ENCODE data around the gene TMEM178B.

The TMEM178B gene

DNA sequence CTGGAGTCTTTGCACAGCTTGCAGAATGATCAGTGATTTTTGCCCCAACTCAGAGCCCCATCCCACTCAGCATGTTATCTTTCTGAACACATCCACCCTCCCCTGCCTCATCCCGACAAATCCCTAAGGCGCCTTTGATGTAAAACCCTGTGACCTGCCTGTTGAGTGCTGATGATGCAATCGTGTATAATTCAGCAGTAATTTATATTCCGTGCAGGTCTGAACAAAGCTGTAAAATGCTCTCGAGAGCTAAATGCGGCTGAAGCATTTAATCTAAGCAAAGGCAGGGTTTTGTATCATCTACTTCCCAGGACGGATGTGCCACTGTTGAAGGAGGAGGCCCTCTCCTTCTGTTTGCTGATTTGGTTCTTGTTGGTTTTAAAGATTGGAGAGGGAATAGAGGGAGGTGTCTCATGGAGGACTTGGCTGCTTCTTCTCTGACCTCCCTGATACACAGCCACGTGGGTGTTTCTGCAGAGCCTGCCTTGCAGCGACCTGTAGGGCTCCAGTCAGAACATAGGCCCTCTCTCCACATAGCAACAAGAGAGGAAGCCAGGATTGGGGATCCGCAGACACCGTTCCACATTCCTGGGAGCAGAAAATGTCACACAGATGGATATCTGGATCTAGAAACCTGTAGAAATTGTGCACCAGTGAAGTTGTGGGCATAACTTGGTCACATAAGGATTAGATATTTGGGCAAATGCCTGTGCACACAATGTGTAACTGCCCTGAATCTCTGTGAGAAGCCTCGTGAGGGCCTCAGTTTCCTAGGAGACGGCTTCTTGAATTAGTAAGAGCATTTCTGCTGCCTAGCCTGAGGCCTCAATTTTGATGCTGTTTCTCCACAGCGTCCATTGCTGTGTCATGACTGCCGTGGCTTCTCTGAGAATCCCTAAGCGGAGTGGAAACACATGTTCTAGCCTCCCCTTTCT, 387.2 kb downstream of the TMEM178B start (continued):
- TF ChIP-seq, protein P1, sequence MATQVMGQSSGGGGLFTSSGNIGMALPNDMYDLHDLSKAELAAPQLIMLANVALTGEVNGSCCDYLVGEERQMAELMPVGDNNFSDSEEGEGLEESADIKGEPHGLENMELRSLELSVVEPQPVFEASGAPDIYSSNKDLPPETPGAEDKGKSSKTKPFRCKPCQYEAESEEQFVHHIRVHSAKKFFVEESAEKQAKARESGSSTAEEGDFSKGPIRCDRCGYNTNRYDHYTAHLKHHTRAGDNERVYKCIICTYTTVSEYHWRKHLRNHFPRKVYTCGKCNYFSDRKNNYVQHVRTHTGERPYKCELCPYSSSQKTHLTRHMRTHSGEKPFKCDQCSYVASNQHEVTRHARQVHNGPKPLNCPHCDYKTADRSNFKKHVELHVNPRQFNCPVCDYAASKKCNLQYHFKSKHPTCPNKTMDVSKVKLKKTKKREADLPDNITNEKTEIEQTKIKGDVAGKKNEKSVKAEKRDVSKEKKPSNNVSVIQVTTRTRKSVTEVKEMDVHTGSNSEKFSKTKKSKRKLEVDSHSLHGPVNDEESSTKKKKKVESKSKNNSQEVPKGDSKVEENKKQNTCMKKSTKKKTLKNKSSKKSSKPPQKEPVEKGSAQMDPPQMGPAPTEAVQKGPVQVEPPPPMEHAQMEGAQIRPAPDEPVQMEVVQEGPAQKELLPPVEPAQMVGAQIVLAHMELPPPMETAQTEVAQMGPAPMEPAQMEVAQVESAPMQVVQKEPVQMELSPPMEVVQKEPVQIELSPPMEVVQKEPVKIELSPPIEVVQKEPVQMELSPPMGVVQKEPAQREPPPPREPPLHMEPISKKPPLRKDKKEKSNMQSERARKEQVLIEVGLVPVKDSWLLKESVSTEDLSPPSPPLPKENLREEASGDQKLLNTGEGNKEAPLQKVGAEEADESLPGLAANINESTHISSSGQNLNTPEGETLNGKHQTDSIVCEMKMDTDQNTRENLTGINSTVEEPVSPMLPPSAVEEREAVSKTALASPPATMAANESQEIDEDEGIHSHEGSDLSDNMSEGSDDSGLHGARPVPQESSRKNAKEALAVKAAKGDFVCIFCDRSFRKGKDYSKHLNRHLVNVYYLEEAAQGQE (tag by site-specific recombination; IDR thresholded peaks at IDR 0.05), result no peak
- peak; percentile 60; the same call in 1 of the 2 replicates for TF ChIP-seq BCL11B (tag by site-specific recombination; IDR thresholded peaks at IDR 0.05; ENCODE audit: low read depth)
- no peak for TF ChIP-seq ZNF350 (tag by site-specific recombination; IDR thresholded peaks at IDR 0.05)
- peak; percentile 41 for TF ChIP-seq ZFHX2 (tag by site-specific recombination; conservative IDR thresholded peaks at IDR 0.05)
- peak; percentile 43; the same call in 1 of the 2 replicates for TF ChIP-seq FEZF1 (tag by site-specific recombination; IDR thresholded peaks at IDR 0.05)
- peak; percentile 97 for TF ChIP-seq TRIM28 (IDR thresholded peaks at IDR 0.05; ENCODE audit: borderline replicate concordance, low read length)
- 0 out of 2 replicates have a peak, but pooled peaks have one; percentile 13 for TF ChIP-seq EGR2 (tag by site-specific recombination; IDR thresholded peaks at IDR 0.05; ENCODE audit: low read depth)
- TF ChIP-seq, protein P2, sequence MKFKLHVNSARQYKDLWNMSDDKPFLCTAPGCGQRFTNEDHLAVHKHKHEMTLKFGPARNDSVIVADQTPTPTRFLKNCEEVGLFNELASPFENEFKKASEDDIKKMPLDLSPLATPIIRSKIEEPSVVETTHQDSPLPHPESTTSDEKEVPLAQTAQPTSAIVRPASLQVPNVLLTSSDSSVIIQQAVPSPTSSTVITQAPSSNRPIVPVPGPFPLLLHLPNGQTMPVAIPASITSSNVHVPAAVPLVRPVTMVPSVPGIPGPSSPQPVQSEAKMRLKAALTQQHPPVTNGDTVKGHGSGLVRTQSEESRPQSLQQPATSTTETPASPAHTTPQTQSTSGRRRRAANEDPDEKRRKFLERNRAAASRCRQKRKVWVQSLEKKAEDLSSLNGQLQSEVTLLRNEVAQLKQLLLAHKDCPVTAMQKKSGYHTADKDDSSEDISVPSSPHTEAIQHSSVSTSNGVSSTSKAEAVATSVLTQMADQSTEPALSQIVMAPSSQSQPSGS (tag by site-specific recombination; IDR thresholded peaks at IDR 0.05; ENCODE audit: low read depth), result peak; percentile 74
- TF ChIP-seq ZNF621 (tag by site-specific recombination; IDR thresholded peaks at IDR 0.05), result no peak
- TF ChIP-seq, protein P3, sequence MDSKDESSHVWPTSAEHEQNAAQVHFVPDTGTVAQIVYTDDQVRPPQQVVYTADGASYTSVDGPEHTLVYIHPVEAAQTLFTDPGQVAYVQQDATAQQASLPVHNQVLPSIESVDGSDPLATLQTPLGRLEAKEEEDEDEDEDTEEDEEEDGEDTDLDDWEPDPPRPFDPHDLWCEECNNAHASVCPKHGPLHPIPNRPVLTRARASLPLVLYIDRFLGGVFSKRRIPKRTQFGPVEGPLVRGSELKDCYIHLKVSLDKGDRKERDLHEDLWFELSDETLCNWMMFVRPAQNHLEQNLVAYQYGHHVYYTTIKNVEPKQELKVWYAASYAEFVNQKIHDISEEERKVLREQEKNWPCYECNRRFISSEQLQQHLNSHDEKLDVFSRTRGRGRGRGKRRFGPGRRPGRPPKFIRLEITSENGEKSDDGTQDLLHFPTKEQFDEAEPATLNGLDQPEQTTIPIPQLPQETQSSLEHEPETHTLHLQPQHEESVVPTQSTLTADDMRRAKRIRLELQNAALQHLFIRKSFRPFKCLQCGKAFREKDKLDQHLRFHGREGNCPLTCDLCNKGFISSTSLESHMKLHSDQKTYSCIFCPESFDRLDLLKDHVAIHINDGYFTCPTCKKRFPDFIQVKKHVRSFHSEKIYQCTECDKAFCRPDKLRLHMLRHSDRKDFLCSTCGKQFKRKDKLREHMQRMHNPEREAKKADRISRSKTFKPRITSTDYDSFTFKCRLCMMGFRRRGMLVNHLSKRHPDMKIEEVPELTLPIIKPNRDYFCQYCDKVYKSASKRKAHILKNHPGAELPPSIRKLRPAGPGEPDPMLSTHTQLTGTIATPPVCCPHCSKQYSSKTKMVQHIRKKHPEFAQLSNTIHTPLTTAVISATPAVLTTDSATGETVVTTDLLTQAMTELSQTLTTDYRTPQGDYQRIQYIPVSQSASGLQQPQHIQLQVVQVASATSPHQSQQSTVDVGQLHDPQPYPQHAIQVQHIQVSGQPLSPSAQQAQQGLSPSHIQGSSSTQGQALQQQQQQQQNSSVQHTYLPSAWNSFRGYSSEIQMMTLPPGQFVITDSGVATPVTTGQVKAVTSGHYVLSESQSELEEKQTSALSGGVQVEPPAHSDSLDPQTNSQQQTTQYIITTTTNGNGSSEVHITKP (tag by site-specific recombination; IDR thresholded peaks at IDR 0.05), result peak; percentile 49
- no peak for TF ChIP-seq ZNF654 (tag by site-specific recombination; IDR thresholded peaks at IDR 0.05; ENCODE audit: low read depth)
- peak; percentile 82 for TF ChIP-seq ZBTB20 (tag by site-specific recombination; IDR thresholded peaks at IDR 0.05)
- TF ChIP-seq SCRT1 (tag by site-specific recombination; IDR thresholded peaks at IDR 0.05; ENCODE audit: borderline replicate concordance), result peak; percentile 99
- TF ChIP-seq, protein P4, sequence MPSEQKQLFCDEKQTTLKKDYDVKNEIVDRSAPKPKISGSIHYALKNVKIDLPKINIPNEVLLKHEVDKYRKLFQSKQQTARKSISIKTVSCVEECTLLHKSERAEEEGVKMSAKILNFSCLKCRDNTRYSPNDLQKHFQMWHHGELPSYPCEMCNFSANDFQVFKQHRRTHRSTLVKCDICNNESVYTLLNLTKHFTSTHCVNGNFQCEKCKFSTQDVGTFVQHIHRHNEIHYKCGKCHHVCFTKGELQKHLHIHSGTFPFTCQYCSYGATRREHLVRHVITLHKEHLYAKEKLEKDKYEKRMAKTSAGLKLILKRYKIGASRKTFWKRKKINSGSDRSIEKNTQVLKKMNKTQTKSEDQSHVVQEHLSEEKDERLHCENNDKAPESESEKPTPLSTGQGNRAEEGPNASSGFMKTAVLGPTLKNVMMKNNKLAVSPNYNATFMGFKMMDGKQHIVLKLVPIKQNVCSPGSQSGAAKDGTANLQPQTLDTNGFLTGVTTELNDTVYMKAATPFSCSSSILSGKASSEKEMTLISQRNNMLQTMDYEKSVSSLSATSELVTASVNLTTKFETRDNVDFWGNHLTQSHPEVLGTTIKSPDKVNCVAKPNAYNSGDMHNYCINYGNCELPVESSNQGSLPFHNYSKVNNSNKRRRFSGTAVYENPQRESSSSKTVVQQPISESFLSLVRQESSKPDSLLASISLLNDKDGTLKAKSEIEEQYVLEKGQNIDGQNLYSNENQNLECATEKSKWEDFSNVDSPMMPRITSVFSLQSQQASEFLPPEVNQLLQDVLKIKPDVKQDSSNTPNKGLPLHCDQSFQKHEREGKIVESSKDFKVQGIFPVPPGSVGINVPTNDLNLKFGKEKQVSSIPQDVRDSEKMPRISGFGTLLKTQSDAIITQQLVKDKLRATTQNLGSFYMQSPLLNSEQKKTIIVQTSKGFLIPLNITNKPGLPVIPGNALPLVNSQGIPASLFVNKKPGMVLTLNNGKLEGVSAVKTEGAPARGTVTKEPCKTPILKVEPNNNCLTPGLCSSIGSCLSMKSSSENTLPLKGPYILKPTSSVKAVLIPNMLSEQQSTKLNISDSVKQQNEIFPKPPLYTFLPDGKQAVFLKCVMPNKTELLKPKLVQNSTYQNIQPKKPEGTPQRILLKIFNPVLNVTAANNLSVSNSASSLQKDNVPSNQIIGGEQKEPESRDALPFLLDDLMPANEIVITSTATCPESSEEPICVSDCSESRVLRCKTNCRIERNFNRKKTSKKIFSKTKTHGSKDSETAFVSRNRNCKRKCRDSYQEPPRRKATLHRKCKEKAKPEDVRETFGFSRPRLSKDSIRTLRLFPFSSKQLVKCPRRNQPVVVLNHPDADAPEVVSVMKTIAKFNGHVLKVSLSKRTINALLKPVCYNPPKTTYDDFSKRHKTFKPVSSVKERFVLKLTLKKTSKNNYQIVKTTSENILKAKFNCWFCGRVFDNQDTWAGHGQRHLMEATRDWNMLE (tag by site-specific recombination; conservative IDR thresholded peaks at IDR 0.05; ENCODE audit: low read depth), result peak; percentile 45; the same call in 1 of the 2 replicates
- TF ChIP-seq ZNF10 (tag by site-specific recombination; IDR thresholded peaks at IDR 0.05), result no peak
- TF ChIP-seq YY2 (tag by site-specific recombination; IDR thresholded peaks at IDR 0.05), result no peak
- TF ChIP-seq ZNF571 (tag by site-specific recombination; IDR thresholded peaks at IDR 0.05), result no peak
- TF ChIP-seq, protein P5, sequence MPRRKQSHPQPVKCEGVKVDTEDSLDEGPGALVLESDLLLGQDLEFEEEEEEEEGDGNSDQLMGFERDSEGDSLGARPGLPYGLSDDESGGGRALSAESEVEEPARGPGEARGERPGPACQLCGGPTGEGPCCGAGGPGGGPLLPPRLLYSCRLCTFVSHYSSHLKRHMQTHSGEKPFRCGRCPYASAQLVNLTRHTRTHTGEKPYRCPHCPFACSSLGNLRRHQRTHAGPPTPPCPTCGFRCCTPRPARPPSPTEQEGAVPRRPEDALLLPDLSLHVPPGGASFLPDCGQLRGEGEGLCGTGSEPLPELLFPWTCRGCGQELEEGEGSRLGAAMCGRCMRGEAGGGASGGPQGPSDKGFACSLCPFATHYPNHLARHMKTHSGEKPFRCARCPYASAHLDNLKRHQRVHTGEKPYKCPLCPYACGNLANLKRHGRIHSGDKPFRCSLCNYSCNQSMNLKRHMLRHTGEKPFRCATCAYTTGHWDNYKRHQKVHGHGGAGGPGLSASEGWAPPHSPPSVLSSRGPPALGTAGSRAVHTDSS (tag by site-specific recombination; IDR thresholded peaks at IDR 0.05), result no peak
- TF ChIP-seq ZNF211 (tag by site-specific recombination; IDR thresholded peaks at IDR 0.05; ENCODE audit: low read depth), result no peak
- TF ChIP-seq ZNF629 (tag by site-specific recombination; IDR thresholded peaks at IDR 0.05), result peak; percentile 86
- peak; percentile 76; the same call in 1 of the 2 replicates for TF ChIP-seq ZEB2 (tag by site-specific recombination; IDR thresholded peaks at IDR 0.05)
- peak; percentile 88 for TF ChIP-seq MZF1 (tag by site-specific recombination; IDR thresholded peaks at IDR 0.05; ENCODE audit: borderline replicate concordance)
- no peak for TF ChIP-seq ZNF184 (tag by site-specific recombination; IDR thresholded peaks at IDR 0.05)
